ENCODE measurements around the gene ANKRD42. TPM values are rescaled to one million over a fixed set of nuclear protein-coding genes. Genes with fewer than 3 reads are reported as not detected.
A peak's percentile ranks its signal among the peaks of the same experiment; 100 is the strongest.

ANKRD42 gene
- polyA plus RNA-seq (2011; rRNA removed): 10.9 and 13.2 TPM in 2 replicates
- polyA plus RNA-seq (2012; cell fraction: cytosol; rRNA removed): 5.0 and 5.2 TPM in 2 replicates
- 3.0 and 4.4 TPM in 2 replicates for polyA plus RNA-seq (2012; cell fraction: nucleus; rRNA removed)
- polyA plus RNA-seq (2017; fragmentation: RNase III; extraction: RNeasy Plus Mini Kit Qiagen cat#74134 plus additional on column Dnase treatment): 9.1 to 11.0 TPM (median 10.9 TPM) in 3 replicates
- 7.1 and 8.5 TPM in 2 replicates for polyA minus RNA-seq (2011; rRNA and poly(A)+ RNA removed)

DNA sequence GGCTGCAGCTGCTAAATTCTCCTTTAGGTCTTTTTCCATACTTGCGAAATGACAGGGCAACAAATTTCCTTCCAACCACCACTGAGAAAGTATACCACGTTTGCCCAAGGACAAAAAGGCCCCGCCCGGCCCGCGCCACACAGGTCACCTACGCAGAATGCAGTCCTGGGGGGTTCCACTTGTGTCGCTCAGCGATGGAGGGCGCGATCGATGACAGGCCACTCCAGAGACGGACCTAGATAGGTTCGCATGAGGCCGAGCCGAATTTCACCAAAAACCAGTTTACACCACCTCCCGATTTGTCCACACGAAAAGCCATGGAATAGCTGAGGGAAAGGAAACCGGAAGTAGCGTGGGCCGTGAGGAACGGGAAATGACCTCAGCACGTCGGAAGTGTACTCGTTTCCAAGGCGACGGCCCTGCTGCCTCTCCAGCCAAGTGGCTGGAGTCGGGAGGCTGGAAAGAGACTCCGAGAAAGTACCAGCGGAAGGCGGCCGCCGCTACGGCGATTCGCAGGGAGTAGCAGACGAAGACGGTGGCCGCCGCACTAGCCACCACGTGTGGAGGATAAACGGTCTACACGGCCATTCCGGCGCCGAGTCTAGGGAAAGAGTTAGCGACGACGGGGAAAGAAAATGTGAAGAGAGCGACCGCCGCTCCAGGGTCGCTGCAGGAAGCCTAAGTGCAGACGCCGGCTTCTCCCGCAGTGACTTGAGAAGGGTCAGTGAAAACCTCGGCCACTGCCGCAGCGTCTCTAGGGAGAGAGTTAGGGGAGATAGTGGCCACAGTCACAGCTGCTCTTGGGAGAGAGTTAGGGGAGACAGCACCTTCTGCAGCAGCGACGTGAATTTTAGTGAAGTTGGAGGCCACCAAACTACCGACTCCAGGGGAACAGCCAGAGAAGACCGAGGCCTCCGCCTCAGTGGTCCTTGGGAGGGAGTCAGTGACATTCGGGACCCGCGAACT lies at the start of gene ANKRD42:
Gene ANKRD42 (plus strand): TSS at position 398 of the 966 bp plus-strand sequence. CDS start 959 bp downstream, outside the sequence.
- peak; percentile 95 to 97 for DNase-seq (ENCODE audit: low read depth in 1 of 2, low spot score in 1 of 2)
- TF ChIP-seq SREBF2 (IDR thresholded peaks at IDR 0.05) (no peak), JUN (IDR thresholded peaks at IDR 0.05) (peak; percentile 65 to 73; a peak in 3 of 5 replicates), MYC (IDR thresholded peaks at IDR 0.05; ENCODE audit: borderline replicate concordance, low read length) (peak; percentile 54; the same call in 1 of the 2 replicates), KDM5A (IDR thresholded peaks at IDR 0.05) (0 out of 2 replicates have a peak, but pooled peaks have one; percentile 42), EHMT2 (IDR thresholded peaks at IDR 0.05; ENCODE audit: low read depth) (no peak), POLR2A (IDR thresholded peaks at IDR 0.05; ENCODE audit: low read length) (peak; percentile 78), PHF8 (IDR thresholded peaks at IDR 0.05; ENCODE audit: borderline replicate concordance, low read depth) (peak; percentile 90)
- TF ChIP-seq, protein P1, sequence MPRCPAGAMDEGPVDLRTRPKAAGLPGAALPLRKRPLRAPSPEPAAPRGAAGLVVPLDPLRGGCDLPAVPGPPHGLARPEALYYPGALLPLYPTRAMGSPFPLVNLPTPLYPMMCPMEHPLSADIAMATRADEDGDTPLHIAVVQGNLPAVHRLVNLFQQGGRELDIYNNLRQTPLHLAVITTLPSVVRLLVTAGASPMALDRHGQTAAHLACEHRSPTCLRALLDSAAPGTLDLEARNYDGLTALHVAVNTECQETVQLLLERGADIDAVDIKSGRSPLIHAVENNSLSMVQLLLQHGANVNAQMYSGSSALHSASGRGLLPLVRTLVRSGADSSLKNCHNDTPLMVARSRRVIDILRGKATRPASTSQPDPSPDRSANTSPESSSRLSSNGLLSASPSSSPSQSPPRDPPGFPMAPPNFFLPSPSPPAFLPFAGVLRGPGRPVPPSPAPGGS (IDR thresholded peaks at IDR 0.05): peak; percentile 91
- TF ChIP-seq, protein P2, sequence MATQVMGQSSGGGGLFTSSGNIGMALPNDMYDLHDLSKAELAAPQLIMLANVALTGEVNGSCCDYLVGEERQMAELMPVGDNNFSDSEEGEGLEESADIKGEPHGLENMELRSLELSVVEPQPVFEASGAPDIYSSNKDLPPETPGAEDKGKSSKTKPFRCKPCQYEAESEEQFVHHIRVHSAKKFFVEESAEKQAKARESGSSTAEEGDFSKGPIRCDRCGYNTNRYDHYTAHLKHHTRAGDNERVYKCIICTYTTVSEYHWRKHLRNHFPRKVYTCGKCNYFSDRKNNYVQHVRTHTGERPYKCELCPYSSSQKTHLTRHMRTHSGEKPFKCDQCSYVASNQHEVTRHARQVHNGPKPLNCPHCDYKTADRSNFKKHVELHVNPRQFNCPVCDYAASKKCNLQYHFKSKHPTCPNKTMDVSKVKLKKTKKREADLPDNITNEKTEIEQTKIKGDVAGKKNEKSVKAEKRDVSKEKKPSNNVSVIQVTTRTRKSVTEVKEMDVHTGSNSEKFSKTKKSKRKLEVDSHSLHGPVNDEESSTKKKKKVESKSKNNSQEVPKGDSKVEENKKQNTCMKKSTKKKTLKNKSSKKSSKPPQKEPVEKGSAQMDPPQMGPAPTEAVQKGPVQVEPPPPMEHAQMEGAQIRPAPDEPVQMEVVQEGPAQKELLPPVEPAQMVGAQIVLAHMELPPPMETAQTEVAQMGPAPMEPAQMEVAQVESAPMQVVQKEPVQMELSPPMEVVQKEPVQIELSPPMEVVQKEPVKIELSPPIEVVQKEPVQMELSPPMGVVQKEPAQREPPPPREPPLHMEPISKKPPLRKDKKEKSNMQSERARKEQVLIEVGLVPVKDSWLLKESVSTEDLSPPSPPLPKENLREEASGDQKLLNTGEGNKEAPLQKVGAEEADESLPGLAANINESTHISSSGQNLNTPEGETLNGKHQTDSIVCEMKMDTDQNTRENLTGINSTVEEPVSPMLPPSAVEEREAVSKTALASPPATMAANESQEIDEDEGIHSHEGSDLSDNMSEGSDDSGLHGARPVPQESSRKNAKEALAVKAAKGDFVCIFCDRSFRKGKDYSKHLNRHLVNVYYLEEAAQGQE (IDR thresholded peaks at IDR 0.05): no peak
- H3K9me3 ChIP-seq: no peaks in the 10 kb centered on the region
- peak; percentile 46 for FAIRE-seq
- 1% methylated on average over 66 of the region's 67 CpGs for WGBS (ENCODE audit: missing lambda C conversion rate)
- H3K4me1 ChIP-seq: peaks cover 17% of the 10 kb centered on the region
- ChIA-PET POLR2A (interaction anchor here (0.6 to 2.1 kb wide), 4 partner anchors 37 to 294 kb away, joined by 3 to 8 read pairs (median 5); partner anchors contain the start of genes CCDC90B, PCF11 and PRCP), CTCF (interaction anchor here (1.1 kb wide), 1 partner anchor 119 kb away, joined by 4 read pairs; no protein-coding TSS in a partner anchor)
- H3K4me3 ChIP-seq: peak within 1 kb of the TSS; percentile 73
- ATAC-seq: peak; percentile 96 to 97
- peak within 1 kb of the TSS; percentile 83 to 88 for H3K27ac ChIP-seq
- peak within 1 kb of the TSS; percentile 85 for H3K4me2 ChIP-seq

DNA sequence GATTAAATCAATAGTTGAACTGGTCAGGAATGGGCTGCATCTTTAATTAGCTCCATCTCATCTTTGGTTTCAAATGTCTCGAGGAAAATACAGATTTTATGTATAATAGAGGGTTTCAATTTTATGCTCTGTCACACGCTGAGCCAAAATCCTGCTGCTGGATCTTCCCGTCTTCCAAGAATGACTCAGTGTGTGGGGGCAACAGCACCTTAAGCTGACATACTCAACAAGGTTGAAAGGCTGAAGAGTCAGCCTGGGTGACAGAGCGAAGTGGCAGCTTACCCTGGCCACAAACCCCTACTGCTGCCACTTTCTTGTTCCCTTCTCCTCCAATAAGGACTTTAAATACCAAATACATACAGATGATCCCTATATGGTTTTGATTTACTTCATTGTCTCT lies 45.6 kb upstream of the ANKRD42 start:
- POLR2A ChIA-PET: interaction anchor here (1.4 kb wide), 1 partner anchor 9 kb away, joined by 6 read pairs; the partner anchor contains the start of gene PCF11
- CTCF ChIA-PET: interaction anchor here (1.3 to 1.5 kb wide), 2 partner anchors 59 to 102 kb away, joined by 3 read pairs; no protein-coding TSS in a partner anchor
- DNase-seq (ENCODE audit: low read depth in 1 of 2, low spot score in 1 of 2) (no peak), FAIRE-seq (no peak), ATAC-seq (no peak; a peak in 1 of 6 replicates)
- Histone ChIP-seq H3K4me1 (peaks cover 16% of the 10 kb centered on the region), H3K9me3 (no peaks in the 10 kb centered on the region), H3K27ac (no peak overlapping the region), H3K4me3 (no peak overlapping the region), H3K4me2 (no peak overlapping the region)
- 82% methylated on average over 4 of the region's 4 CpGs for WGBS (ENCODE audit: missing lambda C conversion rate)
- TF ChIP-seq RAD21 (conservative IDR thresholded peaks at IDR 0.05 in 1 of 2, IDR thresholded peaks at IDR 0.05 in 1 of 2) (no peak), NR3C1 (IDR thresholded peaks at IDR 0.05) (no peak), NFE2L2 (conservative IDR thresholded peaks at IDR 0.05; ENCODE audit: low read length) (no peak)

DNA sequence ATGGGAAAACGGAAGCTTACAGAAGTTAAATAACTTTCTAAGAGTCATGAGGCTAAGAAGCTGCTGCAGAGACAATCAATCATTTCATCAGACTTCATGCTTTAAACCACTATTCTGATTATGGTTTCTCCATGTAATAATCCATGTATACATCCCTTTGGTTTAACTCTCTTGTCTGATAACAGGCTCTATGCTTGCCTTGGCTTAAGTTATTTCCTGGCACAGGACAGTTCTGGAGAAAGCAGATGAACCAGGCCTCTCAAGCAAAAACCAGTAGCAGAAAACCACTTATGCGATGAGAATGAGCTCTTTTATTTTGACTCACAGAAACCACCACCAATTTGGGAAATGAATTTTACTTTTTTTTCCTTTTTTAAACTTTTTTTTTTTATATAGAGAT lies 43.1 kb upstream of the ANKRD42 start:
- DNase-seq (ENCODE audit: low read depth in 1 of 2, low spot score in 1 of 2) (no peak), ATAC-seq (no peak), FAIRE-seq (no peak)
- Histone ChIP-seq H3K27ac (no peak overlapping the region), H3K4me3 (no peak overlapping the region), H3K4me1 (peaks cover 16% of the 10 kb centered on the region), H3K9me3 (no peaks in the 10 kb centered on the region), H3K4me2 (no peak overlapping the region)
- WGBS (ENCODE audit: missing lambda C conversion rate): 95% methylated on average over 2 of the region's 2 CpGs
- CTCF ChIA-PET: interaction anchor here (1.1 to 2.4 kb wide), 3 partner anchors 10 to 22 kb away, joined by 3 to 6 read pairs (median 3); no protein-coding TSS in a partner anchor
- POLR2A ChIA-PET: no interaction called here
- TF ChIP-seq HEYL (CRISPR knock-in tag; IDR thresholded peaks at IDR 0.05) (no peak), ZFP36 (IDR thresholded peaks at IDR 0.05; ENCODE audit: borderline replicate concordance, partially characterized antibody) (no peak), RCOR1 (IDR thresholded peaks at IDR 0.05; ENCODE audit: low read depth, low read length) (no peak), MAZ (IDR thresholded peaks at IDR 0.05; ENCODE audit: borderline replicate concordance, low read depth, low read length) (no peak), CEBPB (IDR thresholded peaks at IDR 0.05) (no peak), CHD4 (IDR thresholded peaks at IDR 0.05; ENCODE audit: borderline replicate concordance) (no peak), ZNF302 (CRISPR knock-in tag; IDR thresholded peaks at IDR 0.05) (no peak), SMC3 (IDR thresholded peaks at IDR 0.05) (no peak)
- TF ChIP-seq, protein P3, sequence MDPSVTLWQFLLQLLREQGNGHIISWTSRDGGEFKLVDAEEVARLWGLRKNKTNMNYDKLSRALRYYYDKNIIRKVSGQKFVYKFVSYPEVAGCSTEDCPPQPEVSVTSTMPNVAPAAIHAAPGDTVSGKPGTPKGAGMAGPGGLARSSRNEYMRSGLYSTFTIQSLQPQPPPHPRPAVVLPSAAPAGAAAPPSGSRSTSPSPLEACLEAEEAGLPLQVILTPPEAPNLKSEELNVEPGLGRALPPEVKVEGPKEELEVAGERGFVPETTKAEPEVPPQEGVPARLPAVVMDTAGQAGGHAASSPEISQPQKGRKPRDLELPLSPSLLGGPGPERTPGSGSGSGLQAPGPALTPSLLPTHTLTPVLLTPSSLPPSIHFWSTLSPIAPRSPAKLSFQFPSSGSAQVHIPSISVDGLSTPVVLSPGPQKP (IDR thresholded peaks at IDR 0.05; ENCODE audit: low read depth, low read length): no peak
- TF ChIP-seq, protein P4, sequence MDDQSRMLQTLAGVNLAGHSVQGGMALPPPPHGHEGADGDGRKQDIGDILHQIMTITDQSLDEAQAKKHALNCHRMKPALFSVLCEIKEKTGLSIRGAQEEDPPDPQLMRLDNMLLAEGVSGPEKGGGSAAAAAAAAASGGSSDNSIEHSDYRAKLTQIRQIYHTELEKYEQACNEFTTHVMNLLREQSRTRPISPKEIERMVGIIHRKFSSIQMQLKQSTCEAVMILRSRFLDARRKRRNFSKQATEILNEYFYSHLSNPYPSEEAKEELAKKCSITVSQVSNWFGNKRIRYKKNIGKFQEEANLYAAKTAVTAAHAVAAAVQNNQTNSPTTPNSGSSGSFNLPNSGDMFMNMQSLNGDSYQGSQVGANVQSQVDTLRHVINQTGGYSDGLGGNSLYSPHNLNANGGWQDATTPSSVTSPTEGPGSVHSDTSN (IDR thresholded peaks at IDR 0.05): no peak

Data from A549 (cell line).